Pancreas (tissue), 10 donors: Measurements from ENCODE around the gene DNAJC11. TPM values are rescaled to one million over a fixed set of nuclear protein-coding genes. Genes with fewer than 3 reads are reported as not detected.
"Not testable (repeated sequence)": the region's sequence is repeated elsewhere in the genome, so short reads cannot be mapped to it uniquely, and the experiment has no call there.

Experiments used
- ATAC-seq, 4 donors: fragments of 200-7000 bp; cut with Tn5 transposase; one replicate each; pipeline versions ENCODE4 v1.8.0 to v1.9.1; 2020; ENCODE audit warnings: mild to moderate bottlenecking in 4 of 4, moderate library complexity in 4 of 4
- DNase-seq, 6 donors: peaks; one replicate each; pipeline ENCODE4 v3.0.0-alpha.2; 2020
- FAIRE-seq: peaks from 2 replicates; lab custom pipeline; 2012; peaks lifted over from hg19 to GRCh38; lab: Jason Lieb, UNC
- H3K27ac ChIP-seq, 4 donors: fragments of 200-600 bp; sonication (generic); 1 replicate in 3 of 4; 2 replicates in 1 of 4; pipeline versions ENCODE4 v1.5.0 to v1.8.0; 2020
- H3K27me3 ChIP-seq, 4 donors: fragments of 200-600 bp; one replicate each; pipeline ENCODE4 v1.8.0; 2021
- H3K36me3 ChIP-seq, 3 donors: fragments of 200-600 bp; sonication (generic) in 1 of 3; one replicate each; pipeline versions ENCODE4 v1.5.0 to v1.8.0; 2020 to 2021
- H3K4me1 ChIP-seq, 3 donors: fragments of 200-600 bp; one replicate each; pipeline ENCODE4 v1.8.0; 2021
- H3K4me3 ChIP-seq, 4 donors: fragments of 200-600 bp; sonication (generic) in 2 of 4; one replicate each; pipeline versions ENCODE4 v1.5.0 to v1.8.0; 2020 to 2021
- H3K9me3 ChIP-seq, 4 donors: fragments of 200-600 bp; one replicate each; pipeline ENCODE4 v1.8.0; 2021
- WGBS, 2 donors: extraction: QIAGEN DNeasy Blood & Tissue Kit; methylation state at CpG; one replicate each; pipeline ENCODE4 v1.1.7; 2013; 5-methylcytosine and 5-hydroxymethylcytosine counted together
- intact Hi-C, 3 donors: fragments of 100-400 bp; cut with DNase I; formaldehyde crosslinking; loops; one replicate each; pipeline versions ENCODE4 v1.11.1 to v1.14.2; 2022
- polyA plus RNA-seq, 2 donors: library from polyadenylated mRNA; stranded (reverse); fragments of 200-250 nt; gene quantifications; one replicate each; pipeline ENCODE4 v1.2.3, GENCODE V29; 2013
- total RNA-seq, 6 donors: library from RNA; stranded (reverse); fragmentation: NEBNext Ultra II Directional in 4 of 6; extraction: Animal tissue kit (Norgen Biotek cat#: 25700) in 4 of 6; gene quantifications; one replicate each; pipeline versions ENCODE4 v1.2.1 to v1.2.4, GENCODE V29; 2021 to 2023
- TF ChIP-seq, protein P1 (sequence below), 4 donors: fragments of 200-600 bp; sonication (generic) in 3 of 4; IDR thresholded peaks; one replicate each; pipeline versions ENCODE4 v1.5.0 to v1.8.0; 2021; ENCODE audit warnings: antibody characterized with exemption in 4 of 4
- donor health status: healthy with polysubstance abuse.
- donor health status: DM: no; HTN: no; CAD: no; lungs with moderate emphysema.
- donor health status: DM: no; HTN: no; CAD: no.
- donor health status: control.
- donor health status: control.
- donor health status: Bipolar disorder and iron deficiency.
- donor health status: DM: yes; HTN: yes; CAD: no.
- donor health status: DM: no; HTN: no; CAD: no.
- donor health status: DM: no; HTN: no; CAD: no.
- donor health status: DM: yes; HTN: yes; CAD: no.

The DNAJC11 gene
- total and polyA plus RNA-seq, 8 donors = 14.9 to 30.6 (median 20.2) TPM

- FAIRE-seq (no peak), DNase-seq (peak in 2 of 6 donors; percentile 29 to 40), ATAC-seq (peak; percentile 70 to 88 (median 86))
- Histone ChIP-seq H3K36me3 (no peaks in the 10 kb centered on the region), H3K27me3 (no peaks in the 10 kb centered on the region), H3K9me3 (no peaks in the 10 kb centered on the region), H3K4me3 (no peak overlapping the region), H3K27ac (no peak overlapping the region), H3K4me1 (no peaks in the 10 kb centered on the region)
- 54 to 59% methylated on average over 10 of the region's 10 CpGs for WGBS, 2 donors
- TF ChIP-seq, protein P1, sequence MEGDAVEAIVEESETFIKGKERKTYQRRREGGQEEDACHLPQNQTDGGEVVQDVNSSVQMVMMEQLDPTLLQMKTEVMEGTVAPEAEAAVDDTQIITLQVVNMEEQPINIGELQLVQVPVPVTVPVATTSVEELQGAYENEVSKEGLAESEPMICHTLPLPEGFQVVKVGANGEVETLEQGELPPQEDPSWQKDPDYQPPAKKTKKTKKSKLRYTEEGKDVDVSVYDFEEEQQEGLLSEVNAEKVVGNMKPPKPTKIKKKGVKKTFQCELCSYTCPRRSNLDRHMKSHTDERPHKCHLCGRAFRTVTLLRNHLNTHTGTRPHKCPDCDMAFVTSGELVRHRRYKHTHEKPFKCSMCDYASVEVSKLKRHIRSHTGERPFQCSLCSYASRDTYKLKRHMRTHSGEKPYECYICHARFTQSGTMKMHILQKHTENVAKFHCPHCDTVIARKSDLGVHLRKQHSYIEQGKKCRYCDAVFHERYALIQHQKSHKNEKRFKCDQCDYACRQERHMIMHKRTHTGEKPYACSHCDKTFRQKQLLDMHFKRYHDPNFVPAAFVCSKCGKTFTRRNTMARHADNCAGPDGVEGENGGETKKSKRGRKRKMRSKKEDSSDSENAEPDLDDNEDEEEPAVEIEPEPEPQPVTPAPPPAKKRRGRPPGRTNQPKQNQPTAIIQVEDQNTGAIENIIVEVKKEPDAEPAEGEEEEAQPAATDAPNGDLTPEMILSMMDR (IDR thresholded peaks at IDR 0.05) = peak; percentile 14 to 48 (median 39)
- intact Hi-C loops = loop anchor here in 2 of 3 donors (10.0 kb wide), 2 partner anchors 92 to 162 kb away; partner anchors contain the start of genes NOL9 (in 1 of the 2) and TAS1R1 (in 1 of the 2)
These were observed 55.0 kb downstream of the DNAJC11 start for GRCh38 chr1:6646499-6647148.

DNA sequence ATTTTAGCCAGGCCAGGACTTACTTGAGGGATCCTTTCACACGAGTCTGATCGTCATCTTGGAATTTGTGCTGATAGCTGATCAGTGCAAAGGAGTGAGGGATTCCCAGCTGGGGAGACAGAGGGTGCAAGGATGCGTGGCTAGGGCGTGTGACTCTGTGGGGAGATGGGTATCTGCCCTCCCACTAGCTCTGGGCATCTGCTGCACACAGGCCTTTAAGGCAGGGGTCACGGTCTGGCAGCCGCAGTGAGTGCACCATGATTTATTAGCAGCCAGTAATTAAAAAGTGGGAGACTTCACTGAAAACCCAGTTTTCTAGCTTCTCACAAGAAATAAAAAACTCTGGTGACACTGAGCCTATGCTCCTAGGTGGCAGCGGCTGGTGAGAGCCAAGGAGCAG lies 56.6 kb downstream of the DNAJC11 start:
- Histone ChIP-seq H3K4me1 (no peaks in the 10 kb centered on the region), H3K27me3 (no peaks in the 10 kb centered on the region), H3K9me3 (no peaks in the 10 kb centered on the region), H3K4me3 (no peak overlapping the region), H3K27ac (no peak overlapping the region), H3K36me3 (peaks cover 0 to 7% (median 0%) of the 10 kb centered on the region in 3 donors)
- intact Hi-C loops = loop anchor here in 2 of 3 donors (10.0 kb wide), 2 partner anchors 90 to 160 kb away; partner anchors contain the start of genes NOL9 (in 1 of the 2) and TAS1R1 (in 1 of the 2)
- WGBS, 2 donors = 93% methylated on average over 7 of the region's 7 CpGs
- TF ChIP-seq, protein P1 (IDR thresholded peaks at IDR 0.05) = no peak
- FAIRE-seq (no peak), ATAC-seq (no peak), DNase-seq (no peak)

DNA sequence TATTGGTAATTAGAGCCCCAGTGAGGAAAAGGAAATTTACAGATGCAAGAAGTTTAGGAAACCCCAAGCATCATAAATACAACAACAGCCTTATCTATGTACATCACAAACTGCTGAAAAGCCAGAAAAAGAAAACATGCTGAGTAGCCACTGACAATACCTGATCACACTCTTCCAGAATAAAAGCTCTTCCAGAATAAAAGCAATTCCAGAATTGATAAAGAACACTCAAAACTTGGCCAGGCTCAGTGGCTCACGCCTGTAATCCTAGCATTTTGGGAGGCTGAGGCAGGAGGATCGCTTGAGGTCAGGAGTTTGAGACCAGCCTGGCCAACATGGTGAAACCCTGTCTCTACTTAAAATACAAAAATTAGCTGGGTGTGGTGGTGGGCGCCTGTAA lies 60.7 kb downstream of the DNAJC11 start:
- not testable (repeated sequence) for H3K27ac ChIP-seq, H3K9me3 ChIP-seq, H3K4me3 ChIP-seq, ATAC-seq, FAIRE-seq, H3K4me1 ChIP-seq, DNase-seq, H3K27me3 ChIP-seq
- 84 to 89% methylated on average over 3 of the region's 3 CpGs for WGBS, 2 donors
- intact Hi-C loops = loop anchor here in 2 of 3 donors (5.0 to 10.0 kb wide), 3 partner anchors 86 to 156 kb away; partner anchors contain the start of genes NOL9 (in 1 of the 2) and TAS1R1 (in 1 of the 2)
- peaks cover 0 to 34% (median 4%) of the 10 kb centered on the region in 3 donors for H3K36me3 ChIP-seq

- DNase-seq (peak in 5 of 6 donors; percentile 49 to 80 (median 68)), FAIRE-seq (no peak), ATAC-seq (peak in 3 of 4 donors; percentile 50 to 66 (median 59))
- H3K9me3 ChIP-seq = no peaks in the 10 kb centered on the region
- H3K27me3 ChIP-seq = no peaks in the 10 kb centered on the region
- peaks cover 0 to 4% (median 0%) of the 10 kb centered on the region in 3 donors for H3K4me1 ChIP-seq
- WGBS, 2 donors = 46 to 64% methylated on average over 18 of the region's 18 CpGs
- TF ChIP-seq, protein P1 (IDR thresholded peaks at IDR 0.05) = no peak
- peaks cover 0 to 42% (median 4%) of the 10 kb centered on the region in 3 donors for H3K36me3 ChIP-seq
- intact Hi-C loops = no loop called here
- no peak overlapping the region for H3K4me3 ChIP-seq
- H3K27ac ChIP-seq = no peak overlapping the region
These were observed 63.4 kb downstream of the DNAJC11 start for GRCh38 chr1:6638226-6638625.

DNA sequence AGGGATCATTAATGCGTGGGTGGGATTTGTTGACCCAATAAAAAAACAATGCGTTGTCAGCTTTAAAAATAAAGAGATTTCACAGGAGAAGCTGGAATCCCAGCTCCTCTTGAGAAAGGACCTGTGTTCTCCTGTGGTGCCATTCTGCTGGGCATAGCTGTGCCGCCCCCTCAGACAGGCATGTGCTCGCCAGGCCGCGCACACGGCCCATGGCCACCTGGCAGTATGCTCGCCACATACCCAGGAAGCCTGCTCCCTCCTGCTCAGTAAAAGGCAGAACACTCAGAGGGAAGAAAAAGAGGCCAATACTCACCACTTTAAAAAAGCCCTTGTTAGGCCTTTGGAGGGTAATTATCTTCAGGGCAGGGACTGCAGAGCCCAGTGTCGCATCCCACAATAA lies 63.8 kb downstream of the DNAJC11 start:
- TF ChIP-seq, protein P1 (IDR thresholded peaks at IDR 0.05) = no peak
- Histone ChIP-seq H3K27me3 (no peaks in the 10 kb centered on the region), H3K4me3 (no peak overlapping the region), H3K4me1 (peaks cover 0 to 4% (median 0%) of the 10 kb centered on the region in 3 donors), H3K36me3 (peaks cover 0 to 47% (median 9%) of the 10 kb centered on the region in 3 donors), H3K27ac (no peak overlapping the region), H3K9me3 (no peaks in the 10 kb centered on the region)
- ATAC-seq = no peak
- WGBS, 2 donors = 90 to 94% methylated on average over 9 of the region's 9 CpGs
- intact Hi-C loops = no loop called here
- DNase-seq = no peak
- FAIRE-seq = no peak

- FAIRE-seq, H3K27me3 ChIP-seq, intact Hi-C loops, H3K27ac ChIP-seq, ATAC-seq, H3K4me1 ChIP-seq, H3K4me3 ChIP-seq, H3K9me3 ChIP-seq, DNase-seq: not testable (repeated sequence)
- H3K36me3 ChIP-seq = peaks cover 0 to 50% (median 15%) of the 10 kb centered on the region in 3 donors
- WGBS, 2 donors = 90 to 96% methylated on average over 6 of the region's 6 CpGs
These were observed 64.8 kb downstream of the DNAJC11 start for GRCh38 chr1:6636778-6637177.
